NCI-H345 treated with DMSO at 0.1 percent for 48 hours (cell line): ENCODE measurements around the gene GLT1D1.
A peak's percentile ranks its signal among the peaks of the same experiment; 100 is the strongest.
"Not testable (repeated sequence)": the region's sequence is repeated elsewhere in the genome, so short reads cannot be mapped to it uniquely, and the experiment has no call there.

ENCODE experiments used
- DNase-seq: peaks from one replicate; lab custom pipeline; 2025; ENCODE audit not compliant: unreplicated experiment; lab: John Stamatoyannopoulos, UW

The GLT1D1 gene

GRCh38 chr12:128820253-128820652 lies 33.0 kb upstream of the GLT1D1 start:
- no peak for DNase-seq

- DNase-seq: no peak
Measured at GRCh38 chr12:128820723-128821432, 32.4 kb upstream of the GLT1D1 start.

GRCh38 chr12:128823216-128823915 lies 29.9 kb upstream of the GLT1D1 start:
- DNase-seq: no peak

DNA sequence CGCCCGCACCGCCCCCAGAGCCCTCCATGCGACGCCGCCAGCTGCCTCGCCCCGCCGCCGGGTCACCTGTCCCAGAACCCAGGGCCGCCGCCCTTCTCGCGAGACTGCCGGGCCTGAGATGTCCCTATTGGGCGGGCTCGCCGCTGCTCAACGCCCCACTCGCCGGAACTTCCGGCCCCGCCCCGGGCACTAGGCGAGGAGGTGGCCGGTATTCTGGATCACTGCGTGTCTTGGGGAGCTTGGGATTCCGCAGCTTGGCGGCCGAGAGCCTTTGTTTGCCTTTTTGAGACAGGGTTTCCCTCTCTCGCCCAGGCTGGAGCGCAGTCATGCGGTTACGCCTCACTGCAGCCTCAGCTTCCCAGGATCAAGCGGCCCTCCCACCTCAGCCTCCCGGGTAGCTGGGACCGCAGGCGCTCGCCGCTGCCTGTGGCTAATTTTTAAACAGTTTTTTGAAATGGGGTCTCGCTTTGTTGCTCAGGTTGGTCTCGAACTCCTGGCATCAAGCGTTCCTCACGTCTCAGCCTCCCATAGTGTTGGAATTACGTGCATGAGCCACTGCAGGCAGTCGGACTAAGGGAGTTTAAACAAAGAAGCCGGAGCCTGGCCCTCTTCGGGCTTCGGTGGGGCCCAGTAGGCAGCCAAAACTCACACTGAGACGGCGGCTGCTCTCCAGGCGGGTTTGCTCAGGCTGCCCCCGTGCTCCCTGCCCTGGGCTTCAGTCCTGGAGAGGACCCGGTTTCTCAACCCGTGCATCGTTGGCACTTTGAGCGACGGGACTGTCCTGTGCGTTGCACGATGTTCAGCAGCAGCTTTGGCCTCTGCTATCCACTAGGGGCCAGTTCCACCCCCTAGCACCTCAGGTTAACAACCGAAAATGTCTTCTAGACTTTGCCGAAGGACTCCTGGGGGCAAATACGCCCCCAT lies 29.1 kb upstream of the GLT1D1 start, which contains the start of gene SLC15A4:
TSS of gene SLC15A4 (minus strand) at position 43 of the 924 bp plus-strand sequence. CDS start at position 28, 15 bp downstream.
- peak; percentile 90 for DNase-seq

GRCh38 chr12:128825835-128826234 lies 27.4 kb upstream of the GLT1D1 start:
- no peak for DNase-seq

GRCh38 chr12:128827724-128828123 lies 25.6 kb upstream of the GLT1D1 start:
- no peak for DNase-seq

DNA sequence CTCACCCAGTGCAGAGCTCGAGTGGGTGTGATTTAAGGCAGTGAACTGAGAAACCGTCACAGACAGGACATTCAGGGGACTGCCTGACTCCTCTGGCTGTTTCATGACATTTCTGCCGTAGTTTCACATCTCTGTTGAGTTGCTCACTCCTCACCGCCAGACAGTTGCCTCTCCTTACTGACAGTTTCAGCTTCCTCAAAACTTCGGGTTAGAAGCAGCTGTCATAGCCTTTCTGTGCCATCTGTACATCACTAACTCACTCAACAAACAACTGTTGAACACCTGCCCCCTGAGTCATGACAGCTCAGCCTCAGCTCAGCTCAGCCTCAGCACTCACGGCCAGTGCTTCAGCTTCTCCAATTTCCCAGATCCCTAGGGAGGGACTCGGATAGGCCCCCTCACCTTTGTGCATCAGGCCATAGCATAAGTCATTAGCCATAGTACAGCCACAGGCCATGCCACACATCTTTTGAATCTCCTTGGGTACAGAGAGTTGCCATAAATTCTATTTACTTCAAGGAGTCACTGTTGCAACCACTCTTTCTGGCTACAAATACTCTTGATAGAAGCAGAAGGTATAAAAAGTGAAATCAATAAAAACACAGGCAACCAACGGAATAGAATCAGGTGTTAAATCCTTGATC lies 23.3 kb upstream of the GLT1D1 start:
- DNase-seq: no peak

- DNase-seq: no peak
Measured at GRCh38 chr12:128830505-128830893, 22.8 kb upstream of the GLT1D1 start.

- DNase-seq: no peak
Measured at GRCh38 chr12:128833418-128833817, 19.9 kb upstream of the GLT1D1 start.

- DNase-seq: not testable (repeated sequence)
Measured at GRCh38 chr12:128839885-128840284, 13.4 kb upstream of the GLT1D1 start.

DNA sequence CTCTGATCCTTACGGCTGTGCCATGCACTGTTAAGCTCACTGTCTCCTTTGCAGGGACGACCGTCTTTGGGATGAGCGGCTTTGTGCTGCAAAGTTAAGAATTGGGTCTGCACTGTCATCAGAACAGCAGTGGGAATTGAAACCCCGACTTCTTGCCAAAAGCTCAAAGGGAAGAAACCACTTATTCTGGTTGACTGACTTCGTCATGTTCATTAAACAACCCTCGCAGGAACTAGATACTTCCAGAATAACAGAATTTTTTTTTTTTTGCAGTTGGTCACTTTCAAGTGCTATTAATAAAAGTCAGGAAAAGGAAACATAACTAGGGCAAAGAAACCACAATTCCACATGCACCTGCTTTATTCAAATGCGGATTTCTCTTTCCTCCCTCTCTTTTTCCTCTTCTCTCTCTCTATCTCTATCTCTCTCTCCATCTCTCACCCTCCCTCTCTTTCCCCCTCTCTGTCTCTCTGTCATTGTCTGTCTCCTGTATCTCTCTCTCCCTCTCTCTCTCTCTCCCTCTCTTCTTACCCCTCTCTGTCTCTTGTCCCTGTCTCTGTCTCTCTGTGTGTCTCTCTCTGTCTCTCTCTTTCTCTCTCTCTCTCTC lies 12.3 kb upstream of the GLT1D1 start:
- no peak for DNase-seq

DNA sequence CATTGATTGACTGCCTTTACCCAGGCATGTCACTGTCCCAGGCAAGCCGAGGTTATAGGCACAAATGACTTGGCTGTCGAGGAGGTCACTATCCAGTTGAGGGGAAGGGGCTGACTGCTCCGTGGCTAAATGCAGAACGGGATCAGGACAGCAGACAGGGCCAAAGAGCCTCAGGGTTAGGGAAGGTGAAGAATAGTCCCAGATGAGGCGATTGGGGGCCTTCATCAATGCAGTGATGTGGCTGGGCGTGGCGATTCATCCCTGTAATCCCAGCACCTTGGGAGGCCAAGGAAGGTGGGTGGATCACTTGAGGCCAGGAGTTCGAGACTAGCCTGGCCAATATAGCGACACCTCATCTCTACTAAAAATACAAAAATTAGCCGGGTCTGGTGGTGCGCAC lies 10.7 kb upstream of the GLT1D1 start:
- no peak for DNase-seq

DNA sequence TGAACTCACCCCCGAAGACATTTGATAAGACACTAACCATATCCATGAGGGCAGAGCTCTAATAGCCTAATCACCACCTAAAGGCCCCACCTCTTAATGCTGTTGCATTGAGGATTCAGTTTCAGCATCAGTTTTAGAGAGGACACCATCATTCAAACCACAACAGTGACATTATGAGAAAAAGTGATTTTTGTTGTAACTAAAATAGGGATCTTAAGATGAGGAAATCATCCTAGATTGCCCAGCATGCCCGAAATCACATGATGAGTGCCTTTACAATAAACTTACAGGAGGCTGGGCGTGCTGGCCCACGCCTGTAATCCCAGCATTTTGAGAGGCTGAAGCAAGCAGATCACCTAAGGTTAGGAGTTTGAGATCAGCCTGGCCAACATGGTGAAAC lies 9.7 kb upstream of the GLT1D1 start:
- no peak for DNase-seq

- DNase-seq: no peak
Measured at GRCh38 chr12:128844031-128844635, 9.1 kb upstream of the GLT1D1 start.

DNA sequence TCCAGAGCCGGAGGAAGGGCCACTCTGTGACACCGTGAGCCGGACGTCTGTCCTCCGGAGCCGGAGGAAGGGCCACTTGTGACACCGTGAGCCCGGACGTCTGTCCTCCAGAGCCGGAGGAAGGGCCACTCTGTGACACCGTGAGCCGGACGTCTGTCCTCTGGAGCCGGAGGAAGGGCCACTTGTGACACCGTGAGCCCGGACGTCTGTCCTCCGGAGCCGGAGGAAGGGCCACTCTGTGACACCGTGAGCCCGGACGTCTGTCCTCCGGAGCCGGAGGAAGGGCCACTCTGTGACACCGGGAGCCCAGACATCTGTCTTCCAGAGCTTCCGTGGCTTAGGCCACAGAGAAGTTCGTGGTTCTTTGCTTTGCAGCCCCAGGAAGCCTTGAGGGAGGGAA lies 6.6 kb upstream of the GLT1D1 start:
- DNase-seq: not testable (repeated sequence)

DNA sequence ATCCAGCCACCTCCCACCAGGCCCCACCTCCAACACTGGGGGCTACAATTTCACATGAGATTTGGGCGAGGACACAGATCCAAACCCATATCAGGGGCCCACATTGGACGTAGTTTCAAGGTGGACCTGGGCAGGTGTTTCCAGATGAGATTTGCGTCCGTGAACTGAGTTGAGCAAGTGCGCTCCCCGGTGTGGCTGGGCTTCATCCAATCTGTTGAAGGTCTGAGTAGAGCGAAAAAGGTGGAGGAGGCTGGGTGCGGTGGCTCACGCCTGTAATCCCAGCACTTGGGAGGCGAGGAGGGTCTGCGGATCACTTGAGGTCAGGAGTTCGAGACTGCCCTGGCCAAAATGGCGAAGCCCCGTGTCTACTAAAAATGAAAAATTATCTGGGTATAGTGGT lies 4.9 kb upstream of the GLT1D1 start:
- no peak for DNase-seq

DNA sequence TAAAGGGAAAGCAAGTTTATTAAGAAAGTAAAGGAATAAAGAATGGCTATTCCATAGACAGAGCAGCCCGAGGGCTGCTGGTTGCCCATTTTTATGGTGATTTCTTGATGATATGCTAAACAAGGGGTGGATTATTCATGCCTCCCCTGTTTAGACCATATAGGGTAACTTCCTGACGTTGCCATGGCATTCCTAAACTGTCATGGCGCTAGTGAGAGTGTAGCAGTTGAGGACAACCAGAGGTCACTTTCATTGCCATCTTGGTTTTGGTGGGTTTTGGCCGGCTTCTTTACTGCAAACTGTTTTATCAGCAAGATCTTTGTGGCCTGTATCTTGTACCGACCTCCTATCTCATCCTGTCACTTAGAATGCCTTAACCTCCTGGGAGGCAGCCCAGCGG lies 3.5 kb upstream of the GLT1D1 start:
- not testable (repeated sequence) for DNase-seq

GRCh38 chr12:128850400-128850799 lies 2.9 kb upstream of the GLT1D1 start:
- no peak for DNase-seq

- not testable (repeated sequence) for DNase-seq
Measured at GRCh38 chr12:128851429-128851828, 1.8 kb upstream of the GLT1D1 start.

DNA sequence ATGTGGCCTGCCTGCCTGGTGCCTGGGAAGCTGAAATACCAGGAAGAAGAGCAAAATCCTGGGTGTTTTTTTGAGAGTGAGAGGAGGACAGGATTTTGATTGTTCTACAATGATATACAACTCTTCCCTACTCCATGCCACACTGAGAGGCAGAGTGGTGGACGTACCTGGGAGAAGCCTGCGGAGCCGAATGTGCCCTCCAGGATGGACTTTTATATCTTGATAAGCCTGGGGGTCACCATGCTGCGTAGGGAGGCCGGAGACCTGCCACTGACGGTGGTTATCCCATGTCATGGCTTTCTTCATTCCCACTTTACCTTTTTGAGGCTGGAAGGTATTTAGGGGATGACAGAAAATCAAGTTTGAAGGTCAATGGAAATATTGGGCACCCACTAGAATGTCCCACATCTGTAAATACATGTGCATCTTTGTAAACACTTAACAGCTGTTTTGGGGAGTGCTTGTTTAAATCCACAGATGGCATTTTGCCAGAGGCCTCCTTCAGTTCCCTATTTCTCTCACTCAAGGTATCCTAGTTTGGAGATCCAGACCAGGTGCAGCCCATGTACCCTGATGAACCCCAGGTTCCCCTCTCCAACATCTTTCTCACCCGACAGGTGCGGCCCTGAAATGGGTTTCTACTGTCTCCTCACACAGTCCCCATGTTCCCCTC lies 1.1 kb upstream of the GLT1D1 start:
- DNase-seq: no peak
